IPS-15b (cell line): ENCODE measurements around the gene ARID5B.

Experiments used
- H3K27me3 ChIP-seq: one replicate; pipeline ENCODE4 v1.6.1; 2013; ENCODE audit warnings: low read length; ENCODE audit not compliant: control insufficient read depth, insufficient read depth
- H3K36me3 ChIP-seq: one replicate; pipeline ENCODE4 v1.6.1; 2013; ENCODE audit warnings: low read length; ENCODE audit not compliant: control insufficient read depth, insufficient read depth
- H3K4me1 ChIP-seq: one replicate; pipeline ENCODE4 v1.6.1; 2013; ENCODE audit warnings: mild to moderate bottlenecking, low read length; ENCODE audit not compliant: control insufficient read depth, insufficient read depth
- H3K4me3 ChIP-seq: one replicate; pipeline ENCODE4 v1.5.1; 2013; ENCODE audit warnings: low read depth, low read length
- H3K9ac ChIP-seq: one replicate; pipeline ENCODE4 v1.6.1; 2013; ENCODE audit warnings: low read depth, mild to moderate bottlenecking, low read length
- H3K9me3 ChIP-seq: one replicate; pipeline ENCODE4 v1.6.1; 2013; ENCODE audit warnings: mild to moderate bottlenecking, low read length; ENCODE audit not compliant: control insufficient read depth, insufficient read depth

Gene ARID5B

GRCh38 chr10:62073429-62073828, 171.9 kb downstream of the ARID5B start:
- Histone ChIP-seq H3K4me3 (no peak overlapping the region), H3K36me3 (no peaks in the 10 kb centered on the region), H3K27me3 (no peaks in the 10 kb centered on the region), H3K4me1 (peaks cover 6% of the 10 kb centered on the region), H3K9ac (no peak overlapping the region), H3K9me3 (no peaks in the 10 kb centered on the region)

GRCh38 chr10:62075414-62075813, 173.9 kb downstream of the ARID5B start:
- no peaks in the 10 kb centered on the region for H3K9me3 ChIP-seq
- no peaks in the 10 kb centered on the region for H3K4me1 ChIP-seq
- no peaks in the 10 kb centered on the region for H3K27me3 ChIP-seq
- no peak overlapping the region for H3K9ac ChIP-seq
- H3K36me3 ChIP-seq: no peaks in the 10 kb centered on the region
- no peak overlapping the region for H3K4me3 ChIP-seq

- no peaks in the 10 kb centered on the region for H3K36me3 ChIP-seq
- no peaks in the 10 kb centered on the region for H3K9me3 ChIP-seq
- H3K27me3 ChIP-seq: no peaks in the 10 kb centered on the region
- H3K4me3 ChIP-seq: no peak overlapping the region
- H3K9ac ChIP-seq: no peak overlapping the region
- H3K4me1 ChIP-seq: no peaks in the 10 kb centered on the region
Observed at GRCh38 chr10:62075912-62076311, 174.4 kb downstream of the ARID5B start.

- H3K4me1 ChIP-seq: no peaks in the 10 kb centered on the region
- H3K27me3 ChIP-seq: no peaks in the 10 kb centered on the region
- no peak overlapping the region for H3K9ac ChIP-seq
- H3K9me3 ChIP-seq: no peaks in the 10 kb centered on the region
- H3K36me3 ChIP-seq: no peaks in the 10 kb centered on the region
- H3K4me3 ChIP-seq: no peak overlapping the region
Observed at GRCh38 chr10:62076891-62077290, 175.4 kb downstream of the ARID5B start.

- no peak overlapping the region for H3K9ac ChIP-seq
- no peak overlapping the region for H3K4me3 ChIP-seq
- H3K36me3 ChIP-seq: no peaks in the 10 kb centered on the region
- no peaks in the 10 kb centered on the region for H3K4me1 ChIP-seq
- no peaks in the 10 kb centered on the region for H3K27me3 ChIP-seq
- no peaks in the 10 kb centered on the region for H3K9me3 ChIP-seq
Observed at GRCh38 chr10:62077330-62078015, 176.0 kb downstream of the ARID5B start.

- Histone ChIP-seq H3K9ac (no peak overlapping the region), H3K36me3 (no peaks in the 10 kb centered on the region), H3K4me3 (no peak overlapping the region), H3K4me1 (no peaks in the 10 kb centered on the region), H3K27me3 (no peaks in the 10 kb centered on the region), H3K9me3 (no peaks in the 10 kb centered on the region)
Observed at GRCh38 chr10:62079885-62080559, 178.5 kb downstream of the ARID5B start.

- Histone ChIP-seq H3K9ac (no peak overlapping the region), H3K36me3 (no peaks in the 10 kb centered on the region), H3K27me3 (no peaks in the 10 kb centered on the region), H3K4me1 (no peaks in the 10 kb centered on the region), H3K4me3 (no peak overlapping the region), H3K9me3 (no peaks in the 10 kb centered on the region)
Observed at GRCh38 chr10:62080905-62081304, 179.4 kb downstream of the ARID5B start.

GRCh38 chr10:62081341-62082270, 180.1 kb downstream of the ARID5B start:
- Histone ChIP-seq H3K9ac (no peak overlapping the region), H3K9me3 (no peaks in the 10 kb centered on the region), H3K4me3 (no peak overlapping the region), H3K4me1 (no peaks in the 10 kb centered on the region), H3K27me3 (no peaks in the 10 kb centered on the region), H3K36me3 (no peaks in the 10 kb centered on the region)

- no peak overlapping the region for H3K4me3 ChIP-seq
- H3K9ac ChIP-seq: no peak overlapping the region
- no peaks in the 10 kb centered on the region for H3K36me3 ChIP-seq
- H3K9me3 ChIP-seq: no peaks in the 10 kb centered on the region
- no peaks in the 10 kb centered on the region for H3K4me1 ChIP-seq
- H3K27me3 ChIP-seq: no peaks in the 10 kb centered on the region
Observed at GRCh38 chr10:62082271-62082656, 180.8 kb downstream of the ARID5B start.

GRCh38 chr10:62082729-62083411, 181.4 kb downstream of the ARID5B start:
- Histone ChIP-seq H3K9me3 (no peaks in the 10 kb centered on the region), H3K36me3 (no peaks in the 10 kb centered on the region), H3K27me3 (no peaks in the 10 kb centered on the region), H3K9ac (no peak overlapping the region), H3K4me1 (no peaks in the 10 kb centered on the region), H3K4me3 (no peak overlapping the region)

GRCh38 chr10:62083412-62084267, 182.1 kb downstream of the ARID5B start:
- no peaks in the 10 kb centered on the region for H3K9me3 ChIP-seq
- H3K36me3 ChIP-seq: no peaks in the 10 kb centered on the region
- H3K9ac ChIP-seq: no peak overlapping the region
- H3K4me3 ChIP-seq: no peak overlapping the region
- no peaks in the 10 kb centered on the region for H3K4me1 ChIP-seq
- H3K27me3 ChIP-seq: no peaks in the 10 kb centered on the region
